ENCODE results near the gene TSHR.

TSHR gene

DNA sequence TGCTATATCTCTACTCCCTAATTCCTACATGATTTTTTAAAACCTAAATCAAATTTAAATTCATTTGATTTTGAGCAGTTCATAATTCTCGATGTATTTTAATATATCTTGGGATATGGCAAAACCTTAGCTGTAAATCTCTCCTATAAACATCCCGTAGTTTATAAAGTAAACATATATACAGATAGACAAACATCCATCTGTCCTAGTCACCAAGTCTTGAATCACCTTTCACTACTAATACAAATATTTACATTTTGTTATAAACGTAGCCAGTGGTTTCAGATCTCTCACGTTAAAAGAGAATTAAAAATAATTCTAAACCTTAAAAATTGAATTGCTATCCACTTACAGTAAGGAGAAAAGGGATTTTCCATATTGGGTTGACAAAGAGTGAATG, 107.0 kb downstream of the TSHR start:
- Mint-ChIP-seq H3K36me3 (no peaks in the 10 kb centered on the region), H3K4me1 (no peaks in the 10 kb centered on the region), H3K27me3 (no peaks in the 10 kb centered on the region), H3K27ac (no peak overlapping the region), H3K9me3 (no peaks in the 10 kb centered on the region), H3K4me3 (no peak overlapping the region)
- no peak for ATAC-seq

DNA sequence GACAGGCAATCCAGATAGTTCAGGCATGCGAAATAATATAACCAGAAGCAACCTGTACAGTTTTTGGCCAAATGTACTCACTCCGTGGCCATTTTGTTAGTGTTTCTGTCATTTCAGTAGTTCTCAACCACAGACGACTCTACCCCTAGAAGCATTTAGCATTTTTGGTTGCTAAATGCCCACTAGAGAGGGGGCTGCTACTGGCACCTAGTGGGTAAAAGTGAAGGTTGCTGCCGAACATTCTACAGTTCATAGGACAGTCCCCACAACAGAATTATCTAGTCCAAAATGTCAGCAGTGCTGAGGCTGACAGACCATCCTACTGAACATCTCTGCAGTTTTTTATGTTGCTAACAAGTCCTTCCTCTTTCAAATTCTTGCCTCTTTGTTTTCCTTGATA, 107.4 kb downstream of the TSHR start:
- no peaks in the 10 kb centered on the region for H3K4me1 Mint-ChIP-seq
- H3K36me3 Mint-ChIP-seq, result no peaks in the 10 kb centered on the region
- ATAC-seq, result peak; percentile 74
- H3K27me3 Mint-ChIP-seq, result no peaks in the 10 kb centered on the region
- H3K27ac Mint-ChIP-seq, result no peak overlapping the region
- no peak overlapping the region for H3K4me3 Mint-ChIP-seq
- no peaks in the 10 kb centered on the region for H3K9me3 Mint-ChIP-seq

DNA sequence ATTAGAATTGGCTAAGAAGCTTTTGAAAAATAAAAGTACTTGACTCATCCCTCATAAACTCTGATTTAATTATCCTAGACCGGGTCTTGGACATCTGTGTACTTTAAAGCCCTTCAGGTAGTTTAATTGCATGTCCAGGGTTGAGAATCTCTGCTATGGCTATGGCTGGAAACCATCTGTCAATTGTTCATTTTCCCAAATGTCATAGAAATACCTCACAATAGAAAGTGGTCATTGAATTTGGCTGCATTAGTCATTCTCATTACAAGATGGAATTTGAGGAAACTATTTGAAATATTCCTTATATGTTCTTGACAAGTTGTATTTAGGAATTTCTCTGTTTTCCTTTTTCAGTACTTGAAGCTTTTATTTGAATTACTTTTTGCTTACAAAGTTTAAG, 111.3 kb downstream of the TSHR start:
- Mint-ChIP-seq H3K4me1 (no peaks in the 10 kb centered on the region), H3K27ac (no peak overlapping the region), H3K27me3 (no peaks in the 10 kb centered on the region), H3K36me3 (peaks cover 10% of the 10 kb centered on the region), H3K9me3 (peaks cover 9% of the 10 kb centered on the region), H3K4me3 (no peak overlapping the region)
- ATAC-seq, result no peak

DNA sequence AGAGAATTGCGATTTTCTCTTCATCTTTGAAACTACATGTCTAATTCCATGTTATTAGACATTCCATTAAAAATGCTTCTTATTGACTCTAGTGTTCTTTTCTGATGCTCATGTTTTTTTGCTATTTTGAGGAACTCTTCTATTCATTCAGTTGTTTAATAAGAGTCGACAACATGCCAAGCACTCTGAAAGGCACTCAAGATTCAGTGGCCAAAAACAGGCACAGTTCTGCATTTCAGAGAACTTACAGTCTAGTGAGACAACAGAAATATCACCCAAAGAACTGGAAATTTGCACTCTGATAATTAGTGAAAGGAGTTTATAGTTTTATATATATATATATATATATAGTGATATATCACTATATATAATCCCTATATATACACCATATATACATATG, 111.7 kb downstream of the TSHR start:
- Mint-ChIP-seq H3K4me1 (no peaks in the 10 kb centered on the region), H3K27me3 (no peaks in the 10 kb centered on the region), H3K27ac (no peak overlapping the region), H3K9me3 (peaks cover 9% of the 10 kb centered on the region), H3K4me3 (no peak overlapping the region), H3K36me3 (peaks cover 10% of the 10 kb centered on the region)
- no peak for ATAC-seq

DNA sequence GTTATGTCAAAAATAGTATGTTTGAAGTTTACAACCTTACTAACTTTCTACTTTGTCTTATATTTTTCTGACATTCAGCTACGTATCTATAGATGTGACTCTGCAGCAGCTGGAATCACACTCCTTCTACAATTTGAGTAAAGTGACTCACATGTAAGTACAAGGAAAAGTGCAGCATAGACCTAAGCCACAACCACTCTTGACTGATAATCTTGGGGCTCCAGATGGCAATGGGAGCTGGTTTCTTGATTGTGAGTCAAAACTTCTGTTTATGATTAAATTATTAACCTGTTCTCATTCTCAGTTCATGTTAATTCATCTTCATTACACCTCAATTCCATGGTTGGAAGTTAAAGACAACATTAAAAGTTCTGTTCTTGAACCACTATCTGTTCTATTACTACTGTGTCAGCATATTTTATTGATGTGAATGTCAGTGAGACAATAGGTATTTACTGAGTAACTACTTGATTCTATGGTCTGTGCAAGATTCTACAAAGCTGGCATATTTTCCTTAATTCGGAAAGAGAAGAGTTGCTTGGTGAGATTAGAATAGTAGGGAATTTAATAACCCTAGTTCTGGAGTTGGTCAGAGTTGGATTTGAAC, 112.9 kb downstream of the TSHR start:
- no peak overlapping the region for H3K4me3 Mint-ChIP-seq
- no peak overlapping the region for H3K27ac Mint-ChIP-seq
- peaks cover 10% of the 10 kb centered on the region for H3K36me3 Mint-ChIP-seq
- ATAC-seq, result no peak
- no peaks in the 10 kb centered on the region for H3K27me3 Mint-ChIP-seq
- H3K9me3 Mint-ChIP-seq, result peaks cover 9% of the 10 kb centered on the region
- H3K4me1 Mint-ChIP-seq, result no peaks in the 10 kb centered on the region

DNA sequence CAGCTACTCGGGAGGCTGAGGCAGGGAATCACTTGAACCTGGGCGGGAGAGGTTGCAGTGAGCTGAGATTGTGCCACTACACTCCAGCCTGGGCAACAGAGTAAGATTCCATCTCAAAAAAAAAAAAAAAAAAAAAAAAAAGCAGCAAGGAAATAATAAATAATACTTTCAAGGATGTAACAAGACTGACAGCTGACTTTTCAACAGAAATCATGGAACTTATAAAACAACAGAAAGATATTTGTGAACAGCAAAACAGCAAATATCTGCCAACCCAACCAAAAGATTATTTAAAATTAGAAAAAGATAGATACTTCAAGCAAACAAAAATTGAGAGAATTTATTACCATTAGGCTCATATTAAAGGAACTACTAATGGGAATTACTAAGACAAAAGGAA, 115.1 kb downstream of the TSHR start:
- ATAC-seq, result no peak
- Mint-ChIP-seq H3K4me3 (no peak overlapping the region), H3K9me3 (peaks cover 9% of the 10 kb centered on the region), H3K27ac (no peak overlapping the region), H3K36me3 (peaks cover 10% of the 10 kb centered on the region), H3K27me3 (no peaks in the 10 kb centered on the region), H3K4me1 (no peaks in the 10 kb centered on the region)

DNA sequence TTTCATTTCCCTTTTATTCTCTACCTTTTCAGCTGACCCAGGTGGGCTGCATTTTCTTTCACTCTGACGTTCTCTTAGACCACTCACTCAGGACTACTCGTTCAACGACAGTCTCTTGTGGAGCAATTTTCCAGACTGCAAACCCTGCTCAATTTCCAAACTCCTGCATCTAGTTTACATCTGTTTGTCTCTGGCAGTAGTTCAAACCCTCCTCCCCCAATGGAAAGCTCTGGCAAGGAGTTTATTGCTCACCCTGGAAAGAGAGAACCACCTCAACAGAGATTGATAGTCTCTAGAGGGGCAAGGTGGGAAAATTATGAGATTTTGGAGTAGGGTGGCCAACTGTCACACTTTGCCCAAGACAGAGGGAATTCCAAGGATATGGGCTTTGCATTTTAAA, 130.2 kb downstream of the TSHR start:
- Mint-ChIP-seq H3K4me1 (no peaks in the 10 kb centered on the region), H3K36me3 (no peaks in the 10 kb centered on the region), H3K27ac (no peak overlapping the region), H3K9me3 (peaks cover 11% of the 10 kb centered on the region), H3K4me3 (no peak overlapping the region), H3K27me3 (no peaks in the 10 kb centered on the region)
- no peak for ATAC-seq

DNA sequence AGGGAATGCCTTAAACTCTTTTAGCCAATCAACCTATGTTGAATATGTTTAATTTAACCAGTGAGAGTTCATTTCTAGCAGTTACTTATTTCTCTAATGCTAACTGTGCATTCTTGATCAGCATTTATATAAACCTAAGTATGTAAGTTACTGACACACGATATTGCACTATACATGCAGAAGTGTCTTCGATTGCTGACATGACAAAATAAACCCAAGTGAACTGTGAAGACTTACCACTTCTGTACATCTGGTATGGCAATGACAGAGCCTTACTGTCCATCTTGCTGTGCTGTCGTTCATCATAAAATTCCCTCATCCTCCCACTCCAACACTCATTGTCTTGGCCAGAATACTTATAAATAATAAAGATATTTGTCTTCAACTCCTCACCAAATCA, 131.8 kb downstream of the TSHR start:
- ATAC-seq, result no peak

DNA sequence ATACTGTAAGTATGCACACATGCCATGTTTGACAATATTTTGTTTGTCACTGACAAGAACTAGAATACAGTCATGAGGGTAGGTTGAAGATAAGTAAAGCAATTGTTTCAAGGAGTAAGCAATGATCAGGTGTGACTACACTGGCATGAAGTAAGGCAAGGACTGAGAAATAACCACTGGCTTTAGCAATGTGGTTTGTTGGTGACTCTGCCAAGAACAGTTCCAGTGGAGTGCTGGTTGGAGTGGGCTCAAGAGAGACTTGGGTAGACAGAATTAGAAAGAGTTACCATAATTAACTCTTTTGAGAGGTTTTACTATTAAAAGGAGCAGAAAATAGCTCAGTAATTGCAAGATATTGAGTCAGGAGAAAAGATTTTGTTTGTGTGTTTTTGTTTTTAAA, 135.7 kb downstream of the TSHR start:
- Mint-ChIP-seq H3K27me3 (no peaks in the 10 kb centered on the region), H3K27ac (no peak overlapping the region), H3K4me3 (no peak overlapping the region), H3K4me1 (no peaks in the 10 kb centered on the region), H3K36me3 (no peaks in the 10 kb centered on the region), H3K9me3 (no peaks in the 10 kb centered on the region)
- ATAC-seq, result no peak

More for the DNA sequence above, 131.8 kb downstream of the TSHR start:
- H3K27me3 Mint-ChIP-seq, result no peaks in the 10 kb centered on the region
- H3K4me3 Mint-ChIP-seq, result no peak overlapping the region
- H3K36me3 Mint-ChIP-seq, result no peaks in the 10 kb centered on the region
- no peak overlapping the region for H3K27ac Mint-ChIP-seq
- no peaks in the 10 kb centered on the region for H3K4me1 Mint-ChIP-seq
- peaks cover 11% of the 10 kb centered on the region for H3K9me3 Mint-ChIP-seq

DNA sequence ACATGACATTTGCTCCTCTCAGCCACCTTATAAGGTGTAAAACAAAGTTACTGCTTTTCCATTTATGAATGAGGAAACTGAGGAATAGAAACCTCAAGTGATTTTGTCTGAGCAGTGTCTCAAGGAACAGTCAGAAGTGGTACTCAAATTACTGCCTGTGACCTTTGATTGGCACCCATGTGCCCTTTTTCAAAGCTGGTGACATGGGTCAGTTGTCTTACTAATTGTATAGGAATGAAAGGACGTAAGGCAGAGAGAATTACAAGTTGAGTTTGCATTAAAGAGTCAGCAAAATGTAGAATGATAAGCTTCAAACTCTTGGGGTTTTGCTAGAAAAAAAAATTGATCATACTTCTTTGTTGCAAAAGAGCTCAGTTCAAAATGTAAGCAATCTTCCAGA, 136.2 kb downstream of the TSHR start:
- Mint-ChIP-seq H3K4me3 (no peak overlapping the region), H3K27ac (no peak overlapping the region), H3K4me1 (no peaks in the 10 kb centered on the region), H3K36me3 (no peaks in the 10 kb centered on the region), H3K27me3 (no peaks in the 10 kb centered on the region), H3K9me3 (no peaks in the 10 kb centered on the region)
- no peak for ATAC-seq

DNA sequence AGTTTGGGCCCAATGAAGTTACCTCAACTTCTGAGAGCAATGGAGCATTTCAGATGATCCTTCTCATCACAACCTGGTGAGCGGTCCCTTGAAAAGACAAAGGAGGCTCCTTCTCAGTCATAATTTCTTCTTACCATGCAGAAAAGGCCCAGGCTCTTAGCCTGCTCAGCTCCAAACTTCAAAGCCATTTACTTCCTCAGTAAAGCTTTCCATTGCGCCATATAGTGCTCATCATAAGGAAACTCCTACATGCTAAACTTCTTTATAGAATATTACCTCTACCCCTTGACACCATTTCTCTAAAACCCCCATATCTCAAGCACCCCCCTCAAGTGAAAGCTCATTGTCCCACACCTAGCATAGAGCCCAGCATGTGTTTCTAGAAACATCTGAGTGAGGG, 138.2 kb downstream of the TSHR start:
- Mint-ChIP-seq H3K27ac (no peak overlapping the region), H3K4me3 (no peak overlapping the region), H3K36me3 (no peaks in the 10 kb centered on the region), H3K9me3 (no peaks in the 10 kb centered on the region), H3K27me3 (no peaks in the 10 kb centered on the region), H3K4me1 (no peaks in the 10 kb centered on the region)
- ATAC-seq, result no peak

DNA sequence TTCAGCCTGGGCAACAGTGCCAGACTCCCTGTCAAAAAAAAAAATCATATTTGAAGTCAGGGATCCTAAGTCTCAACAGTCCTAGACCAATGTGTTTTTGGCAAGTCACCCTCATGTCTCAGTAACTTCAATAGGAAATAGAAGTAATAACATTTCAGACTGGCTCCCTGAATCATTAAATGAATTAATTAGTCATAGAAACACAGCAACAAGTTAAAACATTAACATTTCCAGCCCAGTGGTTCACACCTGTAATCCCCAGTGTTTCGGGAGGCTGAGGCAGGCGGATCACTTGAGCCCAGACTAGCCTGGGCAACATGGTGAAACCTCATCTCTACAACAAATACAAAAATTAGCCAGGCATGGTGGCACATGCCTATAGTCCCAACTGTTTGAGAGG, 140.1 kb downstream of the TSHR start:
- Mint-ChIP-seq H3K27ac (no peak overlapping the region), H3K4me3 (no peak overlapping the region), H3K36me3 (no peaks in the 10 kb centered on the region), H3K27me3 (no peaks in the 10 kb centered on the region), H3K4me1 (no peaks in the 10 kb centered on the region), H3K9me3 (no peaks in the 10 kb centered on the region)
- ATAC-seq, result no peak

DNA sequence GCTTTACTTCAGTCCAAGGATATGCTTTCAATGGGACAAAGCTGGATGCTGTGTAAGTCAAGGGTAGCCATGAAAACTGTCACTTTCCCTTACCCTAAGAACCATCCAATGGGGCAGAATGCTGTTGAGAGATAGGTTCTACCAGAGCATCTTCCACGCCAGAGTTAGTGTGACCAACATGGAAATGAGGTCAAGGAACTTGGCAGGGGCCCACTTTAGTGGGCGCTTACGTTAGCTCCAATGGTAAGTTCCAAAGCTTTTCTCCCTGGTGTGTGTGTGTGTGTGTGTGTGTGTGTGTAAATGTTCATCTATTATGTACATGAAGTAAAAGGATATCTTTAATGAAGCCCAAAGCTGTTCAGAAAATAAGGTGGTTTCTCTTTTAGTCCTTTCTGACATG, 141.2 kb downstream of the TSHR start:
- no peak overlapping the region for H3K4me3 Mint-ChIP-seq
- H3K27ac Mint-ChIP-seq, result no peak overlapping the region
- no peaks in the 10 kb centered on the region for H3K36me3 Mint-ChIP-seq
- no peaks in the 10 kb centered on the region for H3K4me1 Mint-ChIP-seq
- H3K27me3 Mint-ChIP-seq, result no peaks in the 10 kb centered on the region
- no peak for ATAC-seq
- H3K9me3 Mint-ChIP-seq, result no peaks in the 10 kb centered on the region

DNA sequence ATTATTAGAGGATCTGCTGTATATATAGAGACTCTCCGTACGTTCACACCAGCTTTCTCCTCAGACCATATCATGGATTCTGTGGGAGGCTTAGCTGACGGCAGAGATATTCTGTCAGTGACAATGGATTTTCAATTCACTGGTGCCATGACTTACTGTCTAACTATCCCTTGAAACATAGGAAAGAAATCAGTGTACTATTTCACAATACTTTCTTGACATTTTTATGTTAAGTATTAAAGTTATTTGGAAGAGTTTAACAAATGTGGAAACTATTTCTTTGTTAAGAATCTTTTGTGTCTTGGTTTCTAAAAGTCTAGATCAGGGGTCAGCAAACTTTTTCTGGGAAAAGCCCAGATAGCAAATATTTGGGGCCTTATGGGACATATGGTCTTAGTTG, 146.8 kb downstream of the TSHR start:
- Mint-ChIP-seq H3K36me3 (peaks cover 5% of the 10 kb centered on the region), H3K9me3 (no peaks in the 10 kb centered on the region), H3K27ac (no peak overlapping the region), H3K27me3 (no peaks in the 10 kb centered on the region), H3K4me1 (no peaks in the 10 kb centered on the region), H3K4me3 (no peak overlapping the region)
- no peak for ATAC-seq

DNA sequence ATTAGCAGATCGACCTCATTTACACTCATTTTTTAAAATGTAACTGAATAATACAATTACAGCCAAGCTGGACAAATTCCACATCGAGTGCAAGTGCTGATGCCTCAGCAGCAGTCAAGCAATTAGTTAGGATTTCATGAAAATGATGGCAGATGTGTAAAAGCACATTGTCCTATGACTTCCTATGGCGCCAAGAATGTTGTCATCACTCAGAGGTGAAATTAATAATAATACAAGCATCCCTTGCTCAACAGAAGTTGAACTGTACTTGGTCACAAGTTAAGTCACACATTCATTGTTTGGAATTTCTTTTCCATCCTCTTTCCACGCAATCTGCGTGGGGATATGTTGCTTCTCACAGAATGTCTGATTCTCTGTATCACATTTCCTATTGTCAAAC, 148.0 kb downstream of the TSHR start:
- Mint-ChIP-seq H3K27me3 (no peaks in the 10 kb centered on the region), H3K9me3 (no peaks in the 10 kb centered on the region), H3K4me1 (no peaks in the 10 kb centered on the region), H3K4me3 (no peak overlapping the region), H3K27ac (no peak overlapping the region), H3K36me3 (peaks cover 5% of the 10 kb centered on the region)
- no peak for ATAC-seq

DNA sequence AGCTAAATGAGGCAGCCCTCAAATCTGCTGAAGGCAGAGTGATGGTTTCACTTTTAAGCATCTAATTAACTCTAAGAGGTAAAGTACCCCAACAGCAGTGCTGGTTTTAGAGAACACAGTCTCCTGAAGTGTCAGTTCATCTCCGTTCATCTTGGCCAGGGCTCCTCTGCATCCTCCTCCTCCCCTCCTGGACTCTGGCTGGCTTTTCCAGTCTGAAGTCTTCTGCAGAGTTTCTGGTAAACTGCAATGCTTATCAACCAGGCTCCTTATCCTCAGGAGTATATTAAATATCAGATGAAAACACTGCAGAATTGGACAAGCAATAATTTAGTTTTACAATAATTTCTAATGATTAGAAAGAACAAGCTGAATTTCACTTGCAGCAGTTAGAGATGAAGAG, 150.0 kb downstream of the TSHR start:
- ATAC-seq, result no peak
- no peaks in the 10 kb centered on the region for H3K9me3 Mint-ChIP-seq
- no peak overlapping the region for H3K27ac Mint-ChIP-seq

DNA sequence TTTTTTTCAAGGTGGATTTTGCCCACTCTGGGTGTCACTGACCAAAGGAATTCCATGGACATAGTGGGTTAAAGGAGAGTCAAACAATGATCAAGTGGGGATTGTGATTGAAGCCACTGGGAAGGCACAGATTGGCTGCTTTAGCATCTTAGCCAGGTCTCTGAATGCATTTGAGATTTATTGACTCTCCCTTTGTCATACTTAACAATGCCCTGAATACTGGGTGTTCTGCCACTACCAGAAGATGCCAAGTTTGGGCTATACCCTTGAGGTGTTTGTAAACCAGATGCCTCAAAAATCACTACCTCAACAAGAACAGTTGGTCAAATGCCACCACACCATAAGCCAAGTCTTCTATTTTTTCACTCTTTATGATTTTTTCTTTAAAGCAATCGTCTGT, 150.5 kb downstream of the TSHR start:
- H3K36me3 Mint-ChIP-seq, result peaks cover 5% of the 10 kb centered on the region
- H3K27ac Mint-ChIP-seq, result no peak overlapping the region

More for the DNA sequence above, 150.0 kb downstream of the TSHR start:
- no peak overlapping the region for H3K4me3 Mint-ChIP-seq
- peaks cover 5% of the 10 kb centered on the region for H3K36me3 Mint-ChIP-seq
- H3K4me1 Mint-ChIP-seq, result no peaks in the 10 kb centered on the region
- H3K27me3 Mint-ChIP-seq, result no peaks in the 10 kb centered on the region

More for the DNA sequence above, 150.5 kb downstream of the TSHR start:
- Mint-ChIP-seq H3K9me3 (no peaks in the 10 kb centered on the region), H3K27me3 (no peaks in the 10 kb centered on the region), H3K4me1 (no peaks in the 10 kb centered on the region), H3K4me3 (no peak overlapping the region)
- no peak for ATAC-seq

Data from stimulated activated memory B cell treated with anti-CD40 and anti-IgM and Interleukin-4, amounts not matched to agents 10 μg/mL and 1 μg/mL and 100 μg/mL, for 72 hours (primary cell).